BJ (cell line): ENCODE data around the gene KRT34. TPM values are rescaled to one million over a fixed set of nuclear protein-coding genes. Genes with fewer than 3 reads are reported as not detected.
"Not testable (repeated sequence)": the region's sequence is repeated elsewhere in the genome, so short reads cannot be mapped to it uniquely, and the experiment has no call there.

Source experiments
- CTCF ChIA-PET: fragments of 350-600 bp; formaldehyde crosslinking; extraction: SDS; loops from one replicate; lab custom pipeline; 2021; ENCODE audit warnings: antibody characterized with exemption, inconsistent platforms; lab: Yijun Ruan, JAX
- POLR2A ChIA-PET: fragments of 300-600 bp; sonication (Branson Sonifier 250); formaldehyde crosslinking; extraction: SDS; loops from one replicate; lab custom pipeline; 2021; ENCODE audit warnings: antibody characterized with exemption; lab: Charles Lee
- DNase-seq: peaks from one replicate; pipeline ENCODE4 v3.0.0-alpha.2; 2011; ENCODE audit warnings: low read depth
- H3K27me3 ChIP-seq: 2 replicates; pipeline ENCODE4 v1.6.0; 2011; ENCODE audit warnings: low read length; ENCODE audit not compliant: control insufficient read depth, insufficient read depth
- H3K36me3 ChIP-seq: 2 replicates; pipeline ENCODE4 v1.5.1; 2011; ENCODE audit warnings: low read length; ENCODE audit not compliant: control insufficient read depth, insufficient read depth
- H3K4me3 ChIP-seq: 2 replicates; pipeline ENCODE4 v1.5.1; 2011; ENCODE audit warnings: low read depth, mild to moderate bottlenecking, control low read depth, low read length
- CTCF ChIP-seq: IDR thresholded peaks from 2 replicates; pipeline ENCODE4 v1.5.1; 2011; ENCODE audit warnings: low read depth, mild to moderate bottlenecking, control low read depth, inconsistent platforms, low read length, moderate library complexity; ENCODE audit not compliant: insufficient read depth
- polyA plus RNA-seq: library from polyadenylated mRNA; depleted of rRNA; stranded (reverse); fragments of >200 nt; gene quantifications from 2 replicates; pipeline ENCODE4 v1.2.3, GENCODE V29; 2011

Gene KRT34
- polyA plus RNA-seq, 1 experiment: 156 TPM

DNA sequence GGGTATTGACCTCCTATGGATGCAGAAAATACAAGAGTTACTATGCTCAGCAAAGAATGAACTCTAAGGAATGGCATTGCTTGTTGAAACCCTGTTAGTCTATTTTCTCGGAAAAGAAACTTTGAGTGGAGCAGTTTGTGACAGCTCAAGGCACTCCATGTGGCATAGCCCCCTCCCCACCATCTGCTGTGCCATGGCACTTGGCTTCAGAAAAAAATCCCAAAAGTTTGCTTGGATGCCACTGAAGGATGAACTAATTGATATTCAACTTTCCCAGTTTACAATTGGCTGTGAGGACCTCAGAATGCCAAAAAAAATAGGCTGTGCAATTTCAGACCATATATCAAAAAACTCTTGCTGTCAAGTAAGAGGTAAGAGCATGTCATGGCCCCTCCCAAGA lies 13.5 kb upstream of the KRT34 start:
- CTCF ChIA-PET: no interaction called here
- no peaks in the 10 kb centered on the region for H3K36me3 ChIP-seq
- H3K27me3 ChIP-seq: no peaks in the 10 kb centered on the region
- POLR2A ChIA-PET: no interaction called here
- H3K4me3 ChIP-seq: no peak overlapping the region
- no peak for DNase-seq
- no peak for TF ChIP-seq CTCF

GRCh38 chr17:41395044-41395443 lies 12.9 kb upstream of the KRT34 start:
- H3K4me3 ChIP-seq, H3K36me3 ChIP-seq, H3K27me3 ChIP-seq, DNase-seq, CTCF ChIA-PET, POLR2A ChIA-PET: not testable (repeated sequence)

DNA sequence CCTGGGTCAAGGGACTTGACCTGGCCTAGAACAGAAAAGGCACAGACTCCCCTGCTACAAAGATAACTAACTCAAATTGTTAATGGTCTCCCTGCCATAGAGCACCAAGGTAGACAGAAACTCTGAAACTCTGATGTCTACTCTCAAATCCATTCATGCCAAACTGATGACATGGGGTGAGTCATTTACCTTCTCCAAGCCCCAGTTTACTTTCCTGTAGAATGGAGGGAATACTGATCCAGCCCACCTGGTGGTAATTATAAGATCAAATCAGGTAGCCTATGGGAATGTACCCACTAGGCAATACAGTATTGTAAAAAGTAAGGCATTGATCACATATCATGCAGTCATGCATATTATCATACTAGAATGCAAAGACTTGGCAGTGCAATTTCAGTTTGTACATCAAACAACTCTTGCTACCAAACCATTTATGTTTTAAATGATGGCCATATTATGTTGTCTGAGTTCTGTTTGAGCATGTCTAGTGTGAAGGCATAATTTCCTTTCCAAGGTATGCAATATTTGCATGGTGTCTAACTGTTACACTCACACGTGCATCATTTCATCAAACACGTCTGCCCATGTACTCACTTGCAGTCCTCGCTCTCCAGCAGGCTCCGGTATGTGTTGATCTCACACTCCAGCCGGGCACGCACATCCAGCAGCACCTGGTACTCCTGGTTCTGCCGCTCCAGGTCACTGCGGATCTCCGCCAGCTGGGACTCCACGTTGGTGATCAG lies 12.3 kb upstream of the KRT34 start:
- POLR2A ChIA-PET: no interaction called here
- H3K27me3 ChIP-seq: no peaks in the 10 kb centered on the region

DNA sequence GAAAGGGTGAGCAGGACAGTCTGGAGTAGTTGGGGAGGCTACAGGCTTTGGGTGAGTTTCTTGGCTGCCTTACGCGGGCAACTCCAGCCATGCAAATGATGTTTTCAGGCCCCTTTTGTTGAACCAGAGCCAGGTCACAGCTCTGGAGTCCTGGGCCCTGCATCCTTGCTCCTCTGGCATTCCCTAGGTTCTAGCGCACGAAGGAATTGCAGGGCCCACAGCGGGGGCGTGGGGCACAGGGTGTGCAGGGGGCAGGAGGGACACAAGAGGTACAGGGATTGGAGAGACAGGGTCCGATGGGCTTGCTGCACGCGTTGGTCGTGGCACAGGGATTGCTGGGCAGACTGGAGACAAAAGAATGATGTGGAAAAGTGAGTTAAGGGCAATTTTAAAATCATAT lies 11.7 kb upstream of the KRT34 start:
- no peaks in the 10 kb centered on the region for H3K27me3 ChIP-seq
- ChIA-PET POLR2A (no interaction called here), CTCF (no interaction called here)
- no peaks in the 10 kb centered on the region for H3K36me3 ChIP-seq
- no peak overlapping the region for H3K4me3 ChIP-seq
- DNase-seq: no peak
- no peak for TF ChIP-seq CTCF

More for the DNA sequence above, 12.3 kb upstream of the KRT34 start:
- TF ChIP-seq CTCF: no peak
- CTCF ChIA-PET: no interaction called here
- Histone ChIP-seq H3K36me3 (no peaks in the 10 kb centered on the region), H3K4me3 (no peak overlapping the region)
- DNase-seq: no peak

DNA sequence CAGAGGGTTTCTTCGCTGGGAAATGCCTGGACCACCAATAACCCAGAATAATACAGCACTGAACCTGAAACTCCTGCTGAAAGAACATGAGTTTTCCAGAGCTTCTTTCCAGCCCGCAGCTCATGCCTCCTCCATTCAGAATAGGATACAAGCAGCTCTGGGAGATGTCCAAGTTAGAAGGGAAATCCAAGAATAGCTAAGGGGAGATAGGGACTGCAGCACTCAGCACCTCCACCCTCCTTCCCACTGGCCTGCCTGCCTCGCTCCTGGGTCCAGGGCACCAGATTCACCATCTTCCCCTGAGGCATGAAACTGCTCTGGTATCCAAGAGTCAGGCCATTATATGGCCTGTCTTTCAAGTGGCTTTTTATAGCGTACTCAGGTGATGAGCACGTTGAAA lies 11.2 kb upstream of the KRT34 start:
- CTCF ChIA-PET: no interaction called here
- TF ChIP-seq CTCF: no peak

GRCh38 chr17:41392278-41392677 lies 10.2 kb upstream of the KRT34 start:
- Histone ChIP-seq H3K36me3 (no peaks in the 10 kb centered on the region), H3K27me3 (no peaks in the 10 kb centered on the region), H3K4me3 (no peak overlapping the region)
- ChIA-PET POLR2A (no interaction called here), CTCF (no interaction called here)
- no peak for TF ChIP-seq CTCF
- no peak for DNase-seq

More for the DNA sequence above, 11.2 kb upstream of the KRT34 start:
- Histone ChIP-seq H3K27me3 (no peaks in the 10 kb centered on the region), H3K4me3 (no peak overlapping the region), H3K36me3 (no peaks in the 10 kb centered on the region)
- DNase-seq: no peak
- POLR2A ChIA-PET: no interaction called here
